Nucleus accumbens (tissue), 56 donors: ENCODE results near the gene GGCX.
"Not testable (repeated sequence)": the region's sequence is repeated elsewhere in the genome, so short reads cannot be mapped to it uniquely, and the experiment has no call there.

Experiments
- DNase-seq, 56 donors: peaks; one replicate each; lab custom pipeline; 2025; lab: John Stamatoyannopoulos, UW

GGCX gene

GRCh38 chr2:85595301-85596025, 34.2 kb upstream of the GGCX start, which contains the start of gene RNF181:
Gene RNF181 (plus strand): TSS chr2:85595745. CDS start chr2:85595764, 19 bp downstream.
- peak; percentile 73 to 99 (median 97) for DNase-seq

DNA sequence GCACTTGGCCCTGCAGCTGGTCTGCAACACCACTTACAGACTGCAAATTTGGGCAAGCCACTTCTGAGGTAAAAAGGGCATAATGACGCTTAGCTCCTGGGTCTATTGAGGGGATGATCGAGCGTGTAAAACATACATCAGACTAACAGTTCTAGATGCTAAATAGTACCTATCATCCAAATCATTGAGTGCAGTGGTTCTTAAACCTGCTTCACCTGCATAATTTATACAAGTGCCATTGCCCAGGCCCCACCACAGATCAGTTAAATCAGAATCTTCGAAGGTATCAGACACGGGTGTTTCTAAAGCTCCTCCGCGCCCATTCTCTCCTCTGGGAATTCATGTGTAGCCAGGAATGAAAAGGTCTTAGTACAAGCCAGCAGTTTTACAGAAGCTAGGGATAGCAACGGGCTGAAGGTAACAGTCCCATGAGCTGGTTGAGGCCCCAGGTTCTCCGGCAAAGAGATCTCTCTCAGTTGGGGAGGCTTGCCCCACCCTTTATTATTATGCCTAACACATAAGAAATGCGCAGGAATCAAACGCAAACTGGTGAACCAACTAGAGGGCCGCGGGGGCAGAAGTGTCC, 33.5 kb upstream of the GGCX start:
- DNase-seq = no peak

GRCh38 chr2:85593023-85593422, 31.7 kb upstream of the GGCX start:
- no peak for DNase-seq

DNA sequence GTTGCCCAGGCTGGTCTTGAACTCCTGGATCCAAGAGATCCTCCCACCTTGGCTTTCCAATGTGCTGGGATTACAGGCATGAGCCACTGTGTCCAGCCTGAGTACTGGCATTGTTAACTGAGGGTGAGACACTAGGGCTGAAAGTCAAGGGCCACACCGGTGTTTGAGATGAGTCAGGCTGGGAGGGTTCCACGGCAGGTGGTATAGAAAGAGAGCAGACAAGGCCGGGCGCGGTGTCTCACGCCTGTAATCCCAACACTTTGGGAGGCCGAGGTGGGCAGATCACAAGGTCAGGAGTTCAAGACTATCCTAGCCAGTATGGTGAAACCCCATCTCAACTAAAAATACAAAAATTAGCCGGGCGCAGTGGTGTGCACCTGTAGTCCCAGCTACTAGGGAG, 31.0 kb upstream of the GGCX start:
- not testable (repeated sequence) for DNase-seq

DNA sequence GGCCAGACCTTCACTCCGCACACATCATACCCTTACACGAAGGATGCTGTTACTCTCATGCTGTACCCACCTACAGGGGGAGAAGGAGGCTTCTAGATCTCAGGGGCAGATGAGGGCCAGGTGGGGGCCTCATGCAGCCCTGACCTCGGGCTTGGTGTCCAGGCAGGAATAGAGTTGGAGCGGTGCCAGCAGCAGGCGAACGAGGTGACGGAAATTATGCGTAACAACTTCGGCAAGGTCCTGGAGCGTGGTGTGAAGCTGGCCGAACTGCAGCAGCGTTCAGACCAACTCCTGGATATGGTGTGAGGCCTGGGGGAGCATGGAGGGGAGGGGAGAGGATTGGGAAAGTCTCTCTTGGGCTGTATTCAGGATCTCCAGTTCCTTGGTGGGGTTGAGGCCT, 30.3 kb upstream of the GGCX start:
- DNase-seq = no peak

DNA sequence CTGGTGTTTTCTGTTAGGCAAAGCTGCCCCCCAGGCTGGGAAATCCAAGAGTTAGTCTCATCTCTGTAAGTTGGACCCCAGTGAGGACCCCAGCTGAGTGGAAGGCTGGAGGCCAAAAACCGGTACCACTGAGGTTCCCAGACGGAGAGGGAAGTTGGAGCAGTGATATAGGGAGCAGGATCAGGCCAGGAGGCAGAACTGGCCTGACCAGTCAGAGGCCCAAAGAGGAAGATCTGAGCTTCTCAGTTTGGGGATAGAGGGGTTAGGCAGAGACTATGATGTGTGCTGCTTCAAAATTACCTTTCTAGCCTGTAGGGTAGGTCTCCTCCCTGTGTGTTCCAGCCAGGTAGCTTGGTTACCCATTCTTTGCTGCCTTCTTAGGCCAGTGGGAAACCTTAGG, 29.7 kb upstream of the GGCX start:
- DNase-seq = no peak

DNA sequence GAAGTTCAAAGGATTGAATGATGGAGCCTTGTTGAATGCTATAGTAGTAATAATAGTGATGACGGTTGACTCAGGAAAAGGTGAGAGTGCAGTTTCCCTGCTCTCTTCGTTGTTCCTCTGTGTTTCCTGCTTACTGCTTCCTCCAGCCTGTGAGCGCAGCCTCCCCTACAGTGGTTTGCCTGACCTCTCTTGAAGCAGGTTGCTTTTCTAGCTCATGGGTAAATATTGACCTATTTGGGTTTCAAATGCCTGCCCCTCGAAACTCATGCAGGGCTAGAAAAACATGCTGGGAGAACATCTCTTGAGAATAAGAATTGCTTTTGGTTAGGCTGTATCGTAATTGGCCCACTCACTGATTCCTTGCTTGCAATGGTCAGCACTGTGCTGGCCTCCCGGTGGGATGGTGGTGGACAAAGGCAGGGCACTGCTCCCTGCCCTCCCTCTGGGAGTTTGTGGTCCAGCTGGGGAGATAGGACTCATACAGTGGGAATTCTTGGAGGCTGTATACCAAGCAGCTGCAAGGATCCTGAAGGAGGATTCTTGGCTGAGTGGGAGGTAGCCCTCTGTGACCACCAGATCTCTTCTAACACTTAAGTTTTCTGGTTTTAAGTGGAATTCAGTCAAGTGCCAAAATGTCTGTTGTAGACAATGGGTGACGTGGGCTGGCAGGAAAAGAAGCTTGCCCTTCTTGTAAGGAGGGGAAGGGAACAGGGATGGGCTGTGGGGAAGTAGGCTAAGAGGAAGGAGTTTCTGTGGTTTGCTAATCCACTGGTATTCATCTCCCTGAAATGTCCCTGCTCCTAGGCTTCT, 28.9 kb upstream of the GGCX start:
- peak in 6 of 56 donors; percentile 27 to 47 (median 29) for DNase-seq

GRCh38 chr2:85589181-85589580, 27.9 kb upstream of the GGCX start:
- peak in 9 of 56 donors; percentile 6 to 54 (median 24) for DNase-seq

DNA sequence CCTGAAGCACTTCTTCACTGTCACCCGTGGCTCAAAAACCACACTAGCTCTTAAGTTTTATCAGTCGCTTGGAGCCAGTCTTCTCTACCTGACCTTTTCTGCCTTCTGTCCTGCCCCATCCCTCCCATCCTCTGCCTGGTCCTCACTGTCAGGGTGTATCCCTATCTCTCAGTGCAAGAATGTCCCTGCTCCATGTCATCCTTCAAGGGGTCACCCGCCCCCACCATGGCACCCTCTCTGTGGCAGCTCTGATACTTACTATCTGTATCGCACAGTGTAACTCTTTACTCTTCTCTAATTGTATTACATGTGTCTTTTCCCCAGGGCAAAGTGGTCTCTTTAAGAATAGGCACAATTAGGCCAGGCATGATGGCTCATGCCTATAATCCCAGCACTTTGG, 27.4 kb upstream of the GGCX start:
- no peak for DNase-seq

- DNase-seq = no peak
These were observed 26.9 kb upstream of the GGCX start for GRCh38 chr2:85588236-85588635.

DNA sequence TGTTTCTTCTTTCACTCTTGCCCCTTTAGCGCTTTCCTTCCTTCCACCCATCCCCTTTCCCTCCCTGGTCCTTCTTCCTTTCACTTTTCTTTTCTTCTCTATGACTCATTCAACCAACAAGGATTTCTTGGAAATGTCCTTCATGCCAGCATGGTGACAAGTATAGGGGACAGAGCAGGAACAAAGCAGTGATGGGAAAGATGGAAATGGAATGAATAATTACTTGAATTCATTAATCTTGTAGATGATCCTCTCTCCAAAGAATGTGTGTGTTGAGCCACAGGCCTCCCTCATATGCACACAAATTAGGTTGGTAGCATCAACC, 24.4 kb upstream of the GGCX start:
- no peak for DNase-seq

GRCh38 chr2:85584857-85585780, 23.8 kb upstream of the GGCX start:
- DNase-seq = no peak

DNA sequence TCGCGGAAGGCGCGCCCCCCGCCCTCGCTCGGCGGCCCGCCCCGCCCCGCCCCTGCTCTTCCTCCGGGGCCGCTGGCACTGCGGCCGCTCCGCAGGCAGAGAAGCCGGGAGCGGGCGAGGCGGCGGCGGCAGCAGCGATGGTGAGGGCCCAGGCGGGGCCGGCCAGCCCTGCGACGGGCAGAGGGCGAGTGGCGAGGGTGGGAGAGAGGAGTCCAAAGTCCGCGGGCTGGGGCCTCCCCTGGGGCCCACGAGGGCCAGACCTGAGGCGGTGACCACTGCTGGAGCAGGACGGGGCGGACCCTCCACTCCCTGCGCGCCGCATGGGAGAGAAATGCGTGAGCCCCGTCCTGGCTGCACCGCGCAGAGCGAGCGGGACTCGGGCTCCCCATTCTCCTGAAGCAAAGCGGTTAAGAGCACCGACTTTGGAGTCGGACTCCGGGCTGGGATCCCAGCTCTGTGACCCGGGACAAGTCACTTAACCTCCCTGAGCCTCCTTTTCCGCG, 23.1 kb upstream of the GGCX start, which contains the start of gene VAMP5:
Gene VAMP5 (plus strand): TSS at position 78 of the 503 bp plus-strand sequence. CDS start 60 bp downstream, at position 138.
- peak in 2 of 56 donors; percentile 18 to 60 for DNase-seq

GRCh38 chr2:85583667-85584353, 22.5 kb upstream of the GGCX start:
- no peak for DNase-seq

GRCh38 chr2:85582492-85582891, 21.2 kb upstream of the GGCX start:
- DNase-seq = peak in 6 of 56 donors; percentile 18 to 52 (median 30)

- no peak for DNase-seq
These were observed 18.9 kb upstream of the GGCX start for GRCh38 chr2:85580206-85580605.

GRCh38 chr2:85579266-85579935, 18.1 kb upstream of the GGCX start:
- peak in 1 of 56 donors; percentile 16 for DNase-seq

GRCh38 chr2:85578243-85579180, 17.2 kb upstream of the GGCX start:
- DNase-seq = peak in 3 of 56 donors; percentile 11 to 42 (median 11)
